MCF 10A (cell line): Measurements from ENCODE around the gene PTPRG. TPM values are rescaled to one million over a fixed set of nuclear protein-coding genes. Genes with fewer than 3 reads are reported as not detected.

Experiments used
- BruUV-seq: library from RNA; stranded (reverse); fragments of 400-500 nt; replicated peaks from 2 replicates; lab custom pipeline; 2021; lab: Mats Ljungman, UMichigan
- CTCF ChIA-PET: fragments of 300-600 bp; sonication (Branson Sonifier 250); formaldehyde crosslinking; extraction: SDS; loops from one replicate; lab custom pipeline; 2021; ENCODE audit warnings: antibody characterized with exemption, inconsistent platforms; lab: Yijun Ruan, JAX
- POLR2A ChIA-PET: fragments of 300-600, 350-650 bp; sonication (Branson Sonifier 250); formaldehyde crosslinking; extraction: SDS; loops from one replicate; lab custom pipeline; 2020; ENCODE audit warnings: antibody characterized with exemption, inconsistent platforms; lab: Yijun Ruan, JAX
- DNase-seq: peaks from one replicate; pipeline ENCODE4 v3.0.0-alpha.2; 2018; ENCODE audit not compliant: unreplicated experiment
- H3K27ac Mint-ChIP-seq: one replicate; pipeline ENCODE4 v1.8.0; 2022; ENCODE audit warnings: mild to moderate bottlenecking, low read depth, mixed read lengths; ENCODE audit not compliant: unreplicated experiment
- H3K27me3 Mint-ChIP-seq: one replicate; pipeline ENCODE4 v1.8.0; 2022; ENCODE audit warnings: mixed read lengths; ENCODE audit not compliant: insufficient read depth, unreplicated experiment
- H3K36me3 Mint-ChIP-seq: one replicate; pipeline ENCODE4 v1.8.0; 2022; ENCODE audit warnings: mild to moderate bottlenecking, moderate library complexity, mixed read lengths; ENCODE audit not compliant: insufficient read depth, unreplicated experiment
- H3K4me1 Mint-ChIP-seq: one replicate; pipeline ENCODE4 v1.8.0; 2022; ENCODE audit warnings: mixed read lengths; ENCODE audit not compliant: insufficient read depth, unreplicated experiment
- H3K4me3 Mint-ChIP-seq: one replicate; pipeline ENCODE4 v1.8.0; 2022; ENCODE audit warnings: mild to moderate bottlenecking, moderate library complexity, mixed read lengths; ENCODE audit not compliant: unreplicated experiment
- H3K9me3 Mint-ChIP-seq: one replicate; pipeline ENCODE4 v1.8.0; 2022; ENCODE audit warnings: mixed read lengths; ENCODE audit not compliant: unreplicated experiment
- CTCF ChIP-seq: fragments of 200-600 bp; IDR thresholded peaks from one replicate; pipeline ENCODE4 v1.8.0; 2022; ENCODE audit warnings: antibody characterized with exemption, mild to moderate bottlenecking; ENCODE audit not compliant: unreplicated experiment
- intact Hi-C: fragments of 100-400 bp; cut with micrococcal nuclease; formaldehyde crosslinking; loops from 2 replicates; pipeline ENCODE4 v1.14.1; 2022
- total RNA-seq: library from RNA; stranded (reverse); gene quantifications from 2 replicates; pipeline ENCODE4 v1.2.3, GENCODE V29; 2022

PTPRG gene
- total RNA-seq, 1 experiment from 2014 or later = 54.5 TPM

- Mint-ChIP-seq H3K4me3 (no peak overlapping the region), H3K27me3 (no peaks in the 10 kb centered on the region), H3K36me3 (peaks cover 7% of the 10 kb centered on the region), H3K9me3 (peaks cover 14% of the 10 kb centered on the region), H3K4me1 (no peaks in the 10 kb centered on the region), H3K27ac (no peak overlapping the region)
- BruUV-seq = no TSS peak
- CTCF ChIA-PET = no interaction called here
- POLR2A ChIA-PET = no interaction called here
- DNase-seq = no peak
- no peak for TF ChIP-seq CTCF
- intact Hi-C loops = no loop called here
These were observed 377.6 kb downstream of the PTPRG start for GRCh38 chr3:61938878-61939549.

GRCh38 chr3:61940236-61940635 lies 378.9 kb downstream of the PTPRG start:
- Mint-ChIP-seq H3K36me3 (peaks cover 1% of the 10 kb centered on the region), H3K4me1 (no peaks in the 10 kb centered on the region), H3K27me3 (no peaks in the 10 kb centered on the region), H3K9me3 (peaks cover 6% of the 10 kb centered on the region), H3K27ac (no peak overlapping the region), H3K4me3 (no peak overlapping the region)
- no peak for DNase-seq
- intact Hi-C loops = no loop called here
- ChIA-PET POLR2A (interaction anchor here (0.7 kb wide), 1 partner anchor 82 kb away, joined by 3 read pairs; no protein-coding TSS in a partner anchor), CTCF (no interaction called here)
- no peak for TF ChIP-seq CTCF
- no TSS peak for BruUV-seq

GRCh38 chr3:61943975-61944374 lies 382.6 kb downstream of the PTPRG start:
- intact Hi-C loops = no loop called here
- TF ChIP-seq CTCF = no peak
- H3K4me1 Mint-ChIP-seq = no peaks in the 10 kb centered on the region
- BruUV-seq = no TSS peak
- H3K27ac Mint-ChIP-seq = no peak overlapping the region
- peaks cover 5% of the 10 kb centered on the region for H3K9me3 Mint-ChIP-seq
- ChIA-PET CTCF (interaction anchor here (0.7 kb wide), 1 partner anchor 7 kb away, joined by 3 read pairs; no protein-coding TSS in a partner anchor), POLR2A (no interaction called here)
- DNase-seq = no peak
- no peaks in the 10 kb centered on the region for H3K27me3 Mint-ChIP-seq
- H3K4me3 Mint-ChIP-seq = no peak overlapping the region
- peaks cover 3% of the 10 kb centered on the region for H3K36me3 Mint-ChIP-seq

- Mint-ChIP-seq H3K36me3 (peaks cover 7% of the 10 kb centered on the region), H3K4me1 (no peaks in the 10 kb centered on the region), H3K4me3 (no peak overlapping the region), H3K27me3 (no peaks in the 10 kb centered on the region), H3K27ac (no peak overlapping the region), H3K9me3 (peaks cover 5% of the 10 kb centered on the region)
- DNase-seq = no peak
- BruUV-seq = no TSS peak
- CTCF ChIA-PET = interaction anchor here (0.6 kb wide), 2 partner anchors 8 to 106 kb away, joined by 3 to 8 read pairs; no protein-coding TSS in a partner anchor
- POLR2A ChIA-PET = no interaction called here
- no peak for TF ChIP-seq CTCF
- intact Hi-C loops = no loop called here
These were observed 383.4 kb downstream of the PTPRG start for GRCh38 chr3:61944726-61945125.
